ENCODE measurements around the gene FAT1.

- TF ChIP-seq SUZ12 (IDR thresholded peaks at IDR 0.05; ENCODE audit: extremely low read depth, insufficient read depth, insufficient read length) (no peak), ZNF274 (IDR thresholded peaks at IDR 0.05; ENCODE audit: low read depth, low read length) (no peak)
Observed at GRCh38 chr4:186669735-186670134, 53.9 kb downstream of the FAT1 start.

Data from NT2/D1 (cell line).